Mesenchymal stem cell (in vitro differentiated cells and primary cell): Measurements from ENCODE around the gene C6orf132.

ENCODE experiments used
- DNase-seq: peaks from one replicate; pipeline ENCODE4 v3.0.0-alpha.2; 2013
- H2AFZ ChIP-seq: one replicate; pipeline ENCODE4 v1.6.1; 2013; ENCODE audit warnings: low read depth, mild to moderate bottlenecking, control low read depth, inconsistent platforms, low read length, moderate library complexity
- H2AK5ac ChIP-seq: 2 replicates; pipeline ENCODE4 v1.6.1; 2013; ENCODE audit warnings: low read length, moderate library complexity, mild to moderate bottlenecking, inconsistent platforms; ENCODE audit not compliant: severe bottlenecking
- H2BK120ac ChIP-seq: one replicate; pipeline ENCODE4 v1.6.1; 2013; ENCODE audit warnings: low read depth, mild to moderate bottlenecking, inconsistent platforms, low read length, moderate library complexity
- H2BK12ac ChIP-seq, 2 experiments: one replicate each; pipeline ENCODE4 v1.6.1; 2013; ENCODE audit warnings: inconsistent platforms in 2 of 2, low read length in 2 of 2, mild to moderate bottlenecking in 2 of 2, moderate library complexity in 2 of 2, control low read depth in 1 of 2
- H2BK15ac ChIP-seq: one replicate; pipeline ENCODE4 v1.6.1; 2013; ENCODE audit warnings: mild to moderate bottlenecking, low read depth, inconsistent platforms; ENCODE audit not compliant: poor library complexity, severe bottlenecking
- H2BK5ac ChIP-seq: 2 replicates; pipeline ENCODE4 v1.6.1; 2013; ENCODE audit warnings: low read depth, mild to moderate bottlenecking, low read length, control low read depth, inconsistent platforms; ENCODE audit not compliant: poor library complexity, severe bottlenecking
- H3K14ac ChIP-seq, 2 experiments: one replicate each; pipeline ENCODE4 v1.6.1; 2013; ENCODE audit warnings: inconsistent platforms in 2 of 2, low read length in 2 of 2, control low read depth in 1 of 2, mild to moderate bottlenecking in 1 of 2, moderate library complexity in 1 of 2
- H3K18ac ChIP-seq, 2 experiments: one replicate each; pipeline ENCODE4 v1.6.1; 2013; ENCODE audit warnings: inconsistent platforms in 2 of 2, low read length in 2 of 2, control low read depth in 1 of 2, low read depth in 1 of 2, mild to moderate bottlenecking in 1 of 2
- H3K23ac ChIP-seq, 2 experiments: one replicate each; pipeline ENCODE4 v1.6.1; 2013; ENCODE audit warnings: inconsistent platforms in 2 of 2, low read length in 2 of 2, mild to moderate bottlenecking in 2 of 2, moderate library complexity in 2 of 2, control low read depth in 1 of 2
- H3K27ac ChIP-seq: 2 replicates; pipeline ENCODE4 v1.5.1; 2013; ENCODE audit warnings: mild to moderate bottlenecking, moderate library complexity, low read length, control low read depth, inconsistent platforms; ENCODE audit not compliant: poor library complexity, severe bottlenecking
- H3K27me3 ChIP-seq, 2 experiments: 2 replicates each; pipeline versions ENCODE4 v1.6.1 to v1.7.0; 2013; ENCODE audit warnings: low read length in 2 of 2, mild to moderate bottlenecking in 2 of 2, moderate library complexity in 2 of 2, control low read depth in 1 of 2, inconsistent platforms in 1 of 2; ENCODE audit not compliant: control insufficient read depth in 1 of 2, insufficient read depth in 1 of 2
- H3K36me3 ChIP-seq, 2 experiments: 2 replicates each; pipeline versions ENCODE4 v1.6.1 to v1.7.0; 2013; ENCODE audit warnings: low read length in 2 of 2, control low read depth in 1 of 2, inconsistent platforms in 1 of 2, low read depth in 1 of 2, mild to moderate bottlenecking in 1 of 2; ENCODE audit not compliant: insufficient read depth in 2 of 2, control insufficient read depth in 1 of 2
- H3K4ac ChIP-seq, 2 experiments: one replicate each; pipeline ENCODE4 v1.6.1; 2013; ENCODE audit warnings: inconsistent platforms in 2 of 2, low read length in 2 of 2, mild to moderate bottlenecking in 2 of 2, moderate library complexity in 2 of 2, control low read depth in 1 of 2, low read depth in 1 of 2
- H3K4me1 ChIP-seq: 2 replicates; pipeline ENCODE4 v1.6.1; 2013; ENCODE audit warnings: low read depth, low read length, control low read depth; ENCODE audit not compliant: control insufficient read depth, insufficient read depth
- H3K4me2 ChIP-seq: 2 replicates; pipeline ENCODE4 v1.6.1; 2013; ENCODE audit warnings: low read length, mild to moderate bottlenecking, inconsistent platforms; ENCODE audit not compliant: poor library complexity, severe bottlenecking
- H3K4me3 ChIP-seq, 2 experiments: 2 replicates each; pipeline versions ENCODE4 v1.5.1 to v1.7.0; 2013; ENCODE audit warnings: low read length in 2 of 2, mild to moderate bottlenecking in 2 of 2, control low read depth in 1 of 2, low read depth in 1 of 2; ENCODE audit not compliant: insufficient read depth in 1 of 2
- H3K79me1 ChIP-seq: replicated peaks from 2 replicates; pipeline ENCODE4 v1.6.1; 2013; ENCODE audit warnings: mild to moderate bottlenecking, control low read depth, low read length, inconsistent platforms; ENCODE audit not compliant: poor library complexity, severe bottlenecking
- H3K9ac ChIP-seq: 2 replicates; pipeline ENCODE4 v1.7.0; 2013; ENCODE audit warnings: mild to moderate bottlenecking, low read length, moderate library complexity
- H3K9me3 ChIP-seq: 2 replicates; pipeline ENCODE4 v1.7.0; 2013; ENCODE audit warnings: mild to moderate bottlenecking, low read length; ENCODE audit not compliant: control insufficient read depth
- H4K8ac ChIP-seq: one replicate; pipeline ENCODE4 v1.6.1; 2013; ENCODE audit warnings: inconsistent platforms, mild to moderate bottlenecking, low read length, moderate library complexity
- H4K91ac ChIP-seq: one replicate; pipeline ENCODE4 v1.6.1; 2013; ENCODE audit warnings: mild to moderate bottlenecking, low read length, inconsistent platforms
- WGBS: methylation state at CpG from one replicate; pipeline ENCODE4 v1.1.7; 2013; ENCODE audit warnings: mixed read lengths; 5-methylcytosine and 5-hydroxymethylcytosine counted together

Gene C6orf132

DNA sequence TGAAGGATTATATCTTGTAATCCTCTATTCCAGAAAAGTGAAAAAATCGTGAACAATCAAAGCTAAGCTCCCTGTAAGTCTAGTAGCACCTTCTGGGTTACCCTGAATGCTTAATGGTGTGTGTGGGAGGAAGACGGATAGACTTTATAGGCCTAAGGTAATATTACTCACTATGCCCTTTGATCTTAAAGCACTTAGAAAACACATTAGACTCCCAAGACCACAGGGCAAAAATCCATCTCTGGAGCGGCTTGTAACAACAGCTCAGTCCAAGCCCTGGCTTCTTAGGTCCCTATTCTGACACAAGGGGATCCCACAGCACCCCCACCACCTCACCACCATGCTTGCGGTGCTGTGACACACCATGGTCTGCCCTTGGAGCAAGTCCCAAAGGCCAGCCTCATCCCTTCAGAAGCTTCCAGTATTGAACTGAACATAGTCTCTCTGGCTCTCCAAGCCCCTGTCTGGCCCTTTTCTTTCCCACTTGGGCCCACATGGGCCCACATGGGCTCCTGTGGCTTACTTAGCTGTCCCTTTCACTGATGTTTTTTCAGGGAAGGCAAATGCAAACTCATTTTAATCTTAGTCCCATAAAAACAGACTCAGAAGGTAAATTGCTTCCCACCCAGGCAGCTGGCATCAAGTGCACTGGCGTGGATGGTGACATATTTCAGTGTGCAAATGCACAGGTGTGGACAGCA, 28.3 kb downstream of the C6orf132 start:
- no peak overlapping the region for H3K18ac ChIP-seq
- WGBS = 85% methylated on average over 5 of the region's 5 CpGs
- no peak overlapping the region for H2BK15ac ChIP-seq
- no peak overlapping the region for H4K91ac ChIP-seq
- H3K9me3 ChIP-seq = no peaks in the 10 kb centered on the region
- H3K4ac ChIP-seq = no peak overlapping the region
- H3K36me3 ChIP-seq = peaks cover 8 to 15% of the 10 kb centered on the region in 2 experiments
- H3K27ac ChIP-seq = peak overlapping the region; percentile 4
- peak; percentile 22 for DNase-seq
- H3K9ac ChIP-seq = no peak overlapping the region
- H4K8ac ChIP-seq = no peak overlapping the region
- H2AK5ac ChIP-seq = no peak overlapping the region
- H2BK120ac ChIP-seq = no peak overlapping the region
- no peak overlapping the region for H3K4me3 ChIP-seq
- peaks cover 12% of the 10 kb centered on the region for H3K79me1 ChIP-seq
- H2BK12ac ChIP-seq = no peak overlapping the region
- H2BK5ac ChIP-seq = no peak overlapping the region
- no peak overlapping the region for H2AFZ ChIP-seq
- no peaks in the 10 kb centered on the region for H3K27me3 ChIP-seq
- H3K14ac ChIP-seq = no peak overlapping the region
- no peak overlapping the region for H3K23ac ChIP-seq
- peaks cover 12% of the 10 kb centered on the region for H3K4me1 ChIP-seq
- H3K4me2 ChIP-seq = no peak overlapping the region

DNA sequence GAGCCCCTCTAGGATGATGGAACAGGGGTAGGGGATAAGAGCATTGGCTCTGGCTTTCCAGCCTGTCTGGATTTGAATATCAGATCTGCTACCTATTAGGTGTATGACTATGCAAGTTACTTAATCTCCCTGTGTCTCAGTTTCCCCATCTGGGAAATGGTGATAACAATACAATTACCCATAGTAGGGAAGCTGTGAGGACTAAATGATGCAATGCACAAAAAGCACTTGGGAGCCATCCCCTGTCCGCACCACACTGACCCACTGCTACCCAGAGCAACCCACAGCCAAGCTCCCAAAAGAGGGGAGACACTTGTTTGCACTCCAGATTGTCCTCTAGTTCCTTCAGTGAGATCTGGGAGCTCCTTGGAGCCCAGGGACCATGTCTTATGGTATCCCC, 30.1 kb downstream of the C6orf132 start:
- H2BK120ac ChIP-seq = no peak overlapping the region
- no peak overlapping the region for H3K14ac ChIP-seq
- 100% methylated on average over 1 of the region's 1 CpG for WGBS

DNA sequence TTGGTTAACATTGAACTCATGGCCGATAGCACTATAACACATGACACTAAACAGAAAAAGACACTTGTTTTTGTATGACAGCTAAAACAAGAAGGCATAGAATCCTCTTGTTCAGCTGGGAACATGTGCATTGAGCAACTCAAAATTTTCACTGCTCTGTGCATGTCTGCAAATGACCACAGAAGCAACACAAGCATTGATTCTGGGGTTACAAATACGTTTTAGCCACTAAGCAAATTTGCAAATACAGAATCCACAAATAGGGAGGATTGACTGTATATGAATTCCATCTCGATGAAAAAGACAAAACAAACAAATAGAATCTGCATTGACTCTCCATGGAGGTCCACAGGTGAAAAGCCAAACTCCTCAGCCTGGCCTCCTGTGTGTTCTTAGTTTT, 31.7 kb downstream of the C6orf132 start:
- Histone ChIP-seq H3K4me2 (no peak overlapping the region), H3K4ac (no peak overlapping the region), H3K4me3 (no peak overlapping the region), H3K27me3 (no peaks in the 10 kb centered on the region), H4K91ac (no peak overlapping the region), H4K8ac (no peak overlapping the region), H3K27ac (no peak overlapping the region), H2BK5ac (no peak overlapping the region), H2AK5ac (no peak overlapping the region), H3K36me3 (peaks cover 14 to 29% of the 10 kb centered on the region in 2 experiments), H3K18ac (no peak overlapping the region), H3K14ac (no peak overlapping the region), H2BK15ac (no peak overlapping the region), H3K9ac (no peak overlapping the region), H3K79me1 (peaks cover 8% of the 10 kb centered on the region), H2BK120ac (no peak overlapping the region), H3K9me3 (no peaks in the 10 kb centered on the region), H3K23ac (no peak overlapping the region), H2BK12ac (no peak overlapping the region), H2AFZ (no peak overlapping the region), H3K4me1 (peaks cover 5% of the 10 kb centered on the region)
- DNase-seq = no peak
- WGBS = 100% methylated on average over 2 of the region's 3 CpGs

More for the DNA sequence above, 30.1 kb downstream of the C6orf132 start:
- Histone ChIP-seq H3K18ac (no peak overlapping the region), H2BK5ac (no peak overlapping the region), H3K4me1 (peaks cover 5% of the 10 kb centered on the region), H3K27ac (no peak overlapping the region), H4K8ac (no peak overlapping the region), H3K9ac (no peak overlapping the region), H2BK15ac (no peak overlapping the region), H3K23ac (no peak overlapping the region), H2AFZ (no peak overlapping the region), H2AK5ac (no peak overlapping the region), H3K4ac (no peak overlapping the region), H3K36me3 (peaks cover 14 to 15% of the 10 kb centered on the region in 2 experiments), H3K4me3 (no peak overlapping the region), H3K9me3 (no peaks in the 10 kb centered on the region), H3K79me1 (peaks cover 8% of the 10 kb centered on the region), H3K4me2 (no peak overlapping the region), H2BK12ac (no peak overlapping the region), H4K91ac (no peak overlapping the region), H3K27me3 (no peaks in the 10 kb centered on the region)
- DNase-seq = no peak

DNA sequence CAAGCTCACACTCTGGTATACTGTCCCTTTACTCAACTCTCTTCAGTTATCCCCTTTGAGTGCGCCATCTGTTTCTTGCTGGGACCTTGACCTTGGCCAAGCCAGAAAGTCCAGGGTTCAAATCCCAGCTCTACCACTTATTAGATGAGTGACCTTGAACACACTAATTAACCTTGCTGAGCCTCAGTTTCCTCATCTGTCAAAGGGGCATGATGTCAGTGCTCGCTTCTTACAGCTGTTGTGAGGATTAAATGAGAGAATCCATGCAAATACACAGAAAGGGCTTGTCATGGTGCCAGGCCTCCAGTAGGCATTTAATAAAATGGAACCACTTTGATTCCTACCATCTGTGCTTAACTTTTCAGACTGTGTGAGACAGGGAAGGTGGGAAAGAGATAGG, 34.3 kb downstream of the C6orf132 start:
- H3K9me3 ChIP-seq = no peaks in the 10 kb centered on the region
- H3K4me2 ChIP-seq = no peak overlapping the region
- 95% methylated on average over 2 of the region's 2 CpGs for WGBS
- H3K23ac ChIP-seq = no peak overlapping the region
- no peak overlapping the region for H3K27ac ChIP-seq
- DNase-seq = no peak
- H2BK5ac ChIP-seq = no peak overlapping the region
- H3K4ac ChIP-seq = no peak overlapping the region
- peaks cover 6% of the 10 kb centered on the region for H3K79me1 ChIP-seq
- no peak overlapping the region for H4K8ac ChIP-seq
- H3K4me1 ChIP-seq = peaks cover 7% of the 10 kb centered on the region
- no peak overlapping the region for H2AK5ac ChIP-seq
- no peak overlapping the region for H4K91ac ChIP-seq
- H3K18ac ChIP-seq = no peak overlapping the region
- no peak overlapping the region for H3K14ac ChIP-seq
- H3K4me3 ChIP-seq = no peak overlapping the region
- H2BK15ac ChIP-seq = no peak overlapping the region
- H3K9ac ChIP-seq = no peak overlapping the region
- H2AFZ ChIP-seq = no peak overlapping the region
- H3K36me3 ChIP-seq = peaks cover 14 to 51% of the 10 kb centered on the region in 2 experiments
- no peaks in the 10 kb centered on the region for H3K27me3 ChIP-seq
- no peak overlapping the region for H2BK120ac ChIP-seq
- no peak overlapping the region for H2BK12ac ChIP-seq
